Tongue (tissue), 2 donors: ENCODE measurements around the gene GOLGA5. TPM values are rescaled to one million over a fixed set of nuclear protein-coding genes. Genes with fewer than 3 reads are reported as not detected.

Source experiments
- DNase-seq: peaks from one replicate; pipeline ENCODE4 v3.0.0-alpha.2; 2015
- total RNA-seq: library from RNA; depleted of rRNA; stranded (reverse); fragments of >200 nt; gene quantifications from one replicate; pipeline ENCODE4 v1.2.3, GENCODE V29; 2014

The GOLGA5 gene
- total RNA-seq, 1 donor from 2014 or later: 31.9 TPM

DNA sequence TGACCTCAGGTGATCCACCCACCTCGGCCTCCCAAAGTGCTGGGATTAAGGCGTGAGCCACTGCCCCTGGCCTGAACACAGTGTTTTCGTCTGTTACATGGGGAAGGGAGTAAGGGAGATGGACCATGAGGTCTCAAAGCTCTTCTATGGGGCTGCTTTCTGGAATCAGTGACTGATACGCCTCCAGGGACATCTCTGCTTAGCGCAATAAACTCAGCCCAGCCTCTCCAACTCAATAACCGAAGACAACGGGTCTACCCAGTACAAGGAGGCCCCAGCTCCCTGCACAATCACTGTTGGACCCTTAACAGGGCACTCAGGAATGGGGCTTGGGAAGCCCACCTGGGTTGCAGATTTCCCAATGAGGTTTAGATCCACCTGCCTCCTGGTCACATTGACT lies 86.2 kb downstream of the GOLGA5 start:
- DNase-seq: no peak

DNA sequence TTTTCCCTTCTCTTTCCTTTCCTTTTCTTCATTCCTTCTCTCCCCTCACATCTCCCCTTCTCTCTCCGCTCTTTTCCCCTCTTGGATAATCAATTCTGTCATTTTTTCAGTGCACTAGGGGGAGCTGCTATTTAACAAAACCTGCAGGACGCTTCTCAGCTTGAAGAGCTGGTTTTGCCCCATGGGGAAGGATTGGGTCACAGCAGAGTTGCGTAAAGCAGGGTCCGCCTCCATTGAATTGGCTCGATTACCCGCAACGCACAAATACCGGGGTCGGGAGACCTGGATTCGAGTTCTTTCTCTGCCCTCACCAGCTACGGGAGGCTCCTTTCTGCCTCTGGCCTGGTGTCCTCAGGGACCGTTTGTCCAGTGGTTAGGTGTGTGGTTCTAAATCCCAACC lies 86.7 kb downstream of the GOLGA5 start:
- peak; percentile 13 for DNase-seq

- DNase-seq: no peak
Observed at GRCh38 chr14:92883066-92883465, 89.0 kb downstream of the GOLGA5 start.

- no peak for DNase-seq
Observed at GRCh38 chr14:92884410-92884809, 90.3 kb downstream of the GOLGA5 start.

- no peak for DNase-seq
Observed at GRCh38 chr14:92885279-92886061, 91.4 kb downstream of the GOLGA5 start.

GRCh38 chr14:92886337-92886736 lies 92.2 kb downstream of the GOLGA5 start:
- DNase-seq: no peak

GRCh38 chr14:92887157-92887556 lies 93.1 kb downstream of the GOLGA5 start:
- no peak for DNase-seq

- no peak for DNase-seq
Observed at GRCh38 chr14:92888896-92889295, 94.8 kb downstream of the GOLGA5 start.

Other genes starting within 250 kb of the GOLGA5 start
- 71.1 TPM for gene LGMN, start 45.7 kb upstream of the GOLGA5 start, total RNA-seq
- gene CHGA, start 128.8 kb downstream of the GOLGA5 start, total RNA-seq: 0.72 TPM